Ascending aorta (tissue), 2 donors: Measurements from ENCODE around the gene GPC6. TPM values are rescaled to one million over a fixed set of nuclear protein-coding genes. Genes with fewer than 3 reads are reported as not detected.
A peak's percentile ranks its signal among the peaks of the same experiment; 100 is the strongest.

Source experiments
- DNase-seq, 2 donors: peaks; one replicate each; pipeline ENCODE4 v3.0.0-alpha.2; 2019; ENCODE audit warnings: low spot score in 2 of 2
- H3K27ac ChIP-seq, 2 donors: fragments of 200-600 bp; sonication (generic); one replicate each; pipeline ENCODE4 v1.5.1; 2016 to 2017; ENCODE audit warnings: mild to moderate bottlenecking in 1 of 2
- H3K27me3 ChIP-seq: fragments of 200-600 bp; sonication (generic); one replicate; pipeline ENCODE4 v1.5.1; 2017
- H3K36me3 ChIP-seq, 2 donors: fragments of 200-600 bp; sonication (generic); one replicate each; pipeline ENCODE4 v1.5.1; 2016
- H3K4me1 ChIP-seq, 2 donors: fragments of 200-600 bp; sonication (generic); one replicate each; pipeline ENCODE4 v1.5.1; 2016 to 2017; ENCODE audit warnings: mild to moderate bottlenecking in 1 of 2
- H3K4me3 ChIP-seq, 2 donors: fragments of 200-600 bp; sonication (generic); one replicate each; pipeline ENCODE4 v1.5.1; 2016 to 2017; ENCODE audit warnings: mild to moderate bottlenecking in 1 of 2
- H3K9me3 ChIP-seq, 2 donors: fragments of 200-600 bp; sonication (generic); one replicate each; pipeline ENCODE4 v1.5.1; 2016
- CTCF ChIP-seq, 3 experiments: fragments of 200-600 bp in 2 of 3; fragments of 450-650 bp in 1 of 3; sonication (generic) in 2 of 3; IDR thresholded peaks; one replicate each; pipeline ENCODE4 v1.5.1; 2016 to 2019; ENCODE audit warnings: antibody characterized with exemption in 3 of 3, mild to moderate bottlenecking in 1 of 3, moderate library complexity in 1 of 3
- intact Hi-C: fragments of 100-400 bp; cut with DNase I; formaldehyde crosslinking; loops from one replicate; pipeline ENCODE4 v1.15.1; 2023
- total RNA-seq: library from RNA; depleted of rRNA; stranded (reverse); fragments of >200 nt; gene quantifications from one replicate; pipeline ENCODE4 v1.1.0, GENCODE V29; 2016

The GPC6 gene
- total RNA-seq, 1 donor from 2014 or later: 23.2 TPM

GRCh38 chr13:94163535-94163934 lies 936.9 kb downstream of the GPC6 start:
- intact Hi-C loops: loop anchor here (10.0 kb wide), 1 partner anchor 919 kb away; no protein-coding TSS in a partner anchor
- Histone ChIP-seq H3K27ac (no peak overlapping the region), H3K4me1 (no peaks in the 10 kb centered on the region), H3K27me3 (no peaks in the 10 kb centered on the region), H3K4me3 (no peak overlapping the region), H3K9me3 (no peaks in the 10 kb centered on the region), H3K36me3 (no peaks in the 10 kb centered on the region)
- TF ChIP-seq CTCF (IDR thresholded peaks at IDR 0.05): no peak
- no peak for DNase-seq

GRCh38 chr13:94168783-94169453 lies 942.3 kb downstream of the GPC6 start:
- H3K27me3 ChIP-seq: no peaks in the 10 kb centered on the region
- no peak for TF ChIP-seq CTCF (IDR thresholded peaks at IDR 0.05)

GRCh38 chr13:94169454-94170144 lies 943.0 kb downstream of the GPC6 start:
- TF ChIP-seq CTCF (IDR thresholded peaks at IDR 0.05): no peak
- H3K27ac ChIP-seq: peak overlapping the region in 1 of 2 donors; percentile 55
- H3K36me3 ChIP-seq: no peaks in the 10 kb centered on the region
- no peaks in the 10 kb centered on the region for H3K9me3 ChIP-seq
- DNase-seq: no peak
- H3K4me3 ChIP-seq: no peak overlapping the region
- intact Hi-C loops: loop anchor here (5.0 to 10.0 kb wide), 2 partner anchors 158 to 925 kb away; no protein-coding TSS in a partner anchor
- H3K27me3 ChIP-seq: no peaks in the 10 kb centered on the region
- H3K4me1 ChIP-seq: peaks cover 0 to 9% of the 10 kb centered on the region in 2 donors

More at GRCh38 chr13:94168783-94169453, 942.3 kb downstream of the GPC6 start:
- intact Hi-C loops: loop anchor here (10.0 kb wide), 1 partner anchor 924 kb away; no protein-coding TSS in a partner anchor
- no peak overlapping the region for H3K4me3 ChIP-seq
- H3K27ac ChIP-seq: peak overlapping the region in 1 of 2 donors; percentile 55
- no peak for DNase-seq
- no peaks in the 10 kb centered on the region for H3K36me3 ChIP-seq
- H3K4me1 ChIP-seq: peaks cover 0 to 9% of the 10 kb centered on the region in 2 donors
- H3K9me3 ChIP-seq: no peaks in the 10 kb centered on the region

GRCh38 chr13:94170145-94170571 lies 943.6 kb downstream of the GPC6 start:
- Histone ChIP-seq H3K27me3 (no peaks in the 10 kb centered on the region), H3K9me3 (no peaks in the 10 kb centered on the region), H3K36me3 (no peaks in the 10 kb centered on the region), H3K4me3 (no peak overlapping the region), H3K4me1 (peaks cover 0 to 9% of the 10 kb centered on the region in 2 donors), H3K27ac (peak overlapping the region in 1 of 2 donors; percentile 55)
- no peak for TF ChIP-seq CTCF (IDR thresholded peaks at IDR 0.05)
- intact Hi-C loops: loop anchor here (5.0 kb wide), 1 partner anchor 157 kb away; no protein-coding TSS in a partner anchor
- peak in 1 of 2 donors; percentile 79 for DNase-seq

GRCh38 chr13:94172416-94172815 lies 945.8 kb downstream of the GPC6 start:
- H3K4me1 ChIP-seq: peaks cover 0 to 9% of the 10 kb centered on the region in 2 donors
- H3K27me3 ChIP-seq: no peaks in the 10 kb centered on the region
- DNase-seq: no peak
- no peak for TF ChIP-seq CTCF (IDR thresholded peaks at IDR 0.05)
- no peak overlapping the region for H3K4me3 ChIP-seq
- H3K9me3 ChIP-seq: no peaks in the 10 kb centered on the region
- no peaks in the 10 kb centered on the region for H3K36me3 ChIP-seq
- intact Hi-C loops: loop anchor here (5.0 kb wide), 1 partner anchor 155 kb away; no protein-coding TSS in a partner anchor
- H3K27ac ChIP-seq: no peak overlapping the region
